HepG2 (cell line): Measurements from ENCODE around the gene MUC22. TPM values are rescaled to one million over a fixed set of nuclear protein-coding genes. Genes with fewer than 3 reads are reported as not detected.

Source experiments
- ATAC-seq: fragments of 200-7000 bp; cut with Tn5 transposase; 3 replicates; pipeline ENCODE4 v1.9.1; 2020; ENCODE audit warnings: mild to moderate bottlenecking, moderate library complexity
- BruUV-seq: library from RNA; stranded (reverse); fragments of 400-500 nt; replicated peaks from 2 replicates; lab custom pipeline; 2021; lab: Mats Ljungman, UMichigan
- CTCF ChIA-PET: fragments of 300-600 bp; formaldehyde crosslinking; extraction: SDS; loops from one replicate; lab custom pipeline; 2021; ENCODE audit warnings: low total read pairs, inconsistent platforms, low intra/inter-chr PET ratio; lab: Yijun Ruan, JAX
- POLR2A ChIA-PET: fragments of 350-600 bp; sonication (Branson Sonifier 250); formaldehyde crosslinking; loops from one replicate; lab custom pipeline; 2020; ENCODE audit warnings: antibody characterized with exemption, inconsistent platforms; lab: Yijun Ruan, JAX
- DNase-seq: peaks from one replicate; pipeline ENCODE4 v3.0.0-alpha.2; 2015; ENCODE audit warnings: low spot score
- FAIRE-seq: peaks from 3 replicates; lab custom pipeline; 2011; peaks lifted over from hg19 to GRCh38; lab: Jason Lieb, UNC
- H2AFZ ChIP-seq: one replicate; pipeline ENCODE4 v1.6.1; 2011; ENCODE audit warnings: low read length, inconsistent platforms
- H3K27ac ChIP-seq: fragments of 300-600 bp; 3 replicates; pipeline ENCODE4 v1.8.0; 2011; ENCODE audit warnings: mixed run types, mild to moderate bottlenecking, mixed read lengths, low read length, inconsistent platforms; ENCODE audit not compliant: insufficient read depth; ENCODE audit errors: extremely low read length
- H3K27me3 ChIP-seq, 2 experiments: fragments of 200-600 bp in 1 of 2; 2 replicates in 1 of 2; 3 replicates in 1 of 2; pipeline versions ENCODE4 v1.6.0 to v1.8.0; 2011; ENCODE audit warnings: low read length in 2 of 2, mild to moderate bottlenecking in 2 of 2, moderate library complexity in 2 of 2, inconsistent platforms in 1 of 2; ENCODE audit not compliant: insufficient read depth in 2 of 2, control insufficient read depth in 1 of 2
- H3K36me3 ChIP-seq, 2 experiments: fragments of 200-600 bp in 1 of 2; replicated peaks in 1 of 2; 2 replicates in 1 of 2; 3 replicates in 1 of 2; pipeline versions ENCODE4 v1.5.1 to v1.8.0; 2011; ENCODE audit warnings: low read length in 2 of 2, inconsistent platforms in 1 of 2; ENCODE audit not compliant: insufficient read depth in 2 of 2, control insufficient read depth in 1 of 2
- H3K4me1 ChIP-seq: 2 replicates; pipeline ENCODE4 v1.5.1; 2012; ENCODE audit warnings: low read length, inconsistent platforms; ENCODE audit not compliant: insufficient read depth
- H3K4me2 ChIP-seq: 2 replicates; pipeline ENCODE4 v1.6.0; 2011; ENCODE audit warnings: low read depth, low read length, inconsistent platforms
- H3K4me3 ChIP-seq, 3 experiments: fragments of 200-600 bp in 1 of 3; sonication (generic), shearing (Covaris generic) in 1 of 3; replicated peaks in 1 of 3; 2 replicates each; pipeline ENCODE4 v1.5.1; 2011 to 2016; ENCODE audit warnings: low read length in 3 of 3, inconsistent platforms in 2 of 3, low read depth in 2 of 3, mild to moderate bottlenecking in 2 of 3, control low read depth in 1 of 3, mixed read lengths in 1 of 3; ENCODE audit not compliant: insufficient read depth in 1 of 3
- H3K79me2 ChIP-seq: one replicate; pipeline ENCODE4 v1.6.1; 2011; ENCODE audit warnings: low read length, inconsistent platforms; ENCODE audit not compliant: insufficient read depth
- H3K9ac ChIP-seq: 2 replicates; pipeline ENCODE4 v1.6.0; 2011; ENCODE audit warnings: mild to moderate bottlenecking, low read depth, low read length, inconsistent platforms; ENCODE audit not compliant: insufficient read depth
- H3K9me3 ChIP-seq: 2 replicates; pipeline ENCODE4 v1.5.1; 2012; ENCODE audit warnings: mild to moderate bottlenecking, low read length
- H4K20me1 ChIP-seq: 2 replicates; pipeline ENCODE4 v1.6.0; 2011; ENCODE audit warnings: inconsistent platforms, mild to moderate bottlenecking, low read length, moderate library complexity; ENCODE audit not compliant: insufficient read depth
- DMAP1 ChIP-seq: IDR thresholded peaks from 2 replicates; pipeline ENCODE4 v1.6.1; 2016
- ELF4 ChIP-seq: sonication (generic); formaldehyde crosslinking; IDR thresholded peaks from 2 replicates; pipeline ENCODE4 v1.5.0; 2020; ENCODE audit warnings: missing genetic modification reagents, mild to moderate bottlenecking, moderate library complexity, borderline replicate concordance
- EZH2 ChIP-seq: conservative IDR thresholded peaks from 2 replicates; pipeline ENCODE4 v1.6.1; 2012; ENCODE audit warnings: mild to moderate bottlenecking, low read depth, low read length, moderate library complexity
- MAZ ChIP-seq, 2 experiments: sonication (generic) in 1 of 2; formaldehyde crosslinking in 1 of 2; IDR thresholded peaks; 2 replicates each; pipeline versions ENCODE4 v1.5.0 to v1.6.1; 2012 to 2020; ENCODE audit warnings: low read depth in 2 of 2, mild to moderate bottlenecking in 2 of 2, borderline replicate concordance in 1 of 2, improper control_type of control experiment in 1 of 2, low read length in 1 of 2, missing genetic modification reagents in 1 of 2, moderate library complexity in 1 of 2
- RARA ChIP-seq: IDR thresholded peaks from 2 replicates; pipeline ENCODE4 v1.6.1; 2016; ENCODE audit warnings: missing genetic modification reagents, missing compliant biosample characterization
- RFXANK ChIP-seq: IDR thresholded peaks from 2 replicates; pipeline ENCODE4 v1.6.1; 2016
- RFXAP ChIP-seq: sonication (generic); formaldehyde crosslinking; IDR thresholded peaks from 2 replicates; pipeline ENCODE4 v1.4.0; 2020; ENCODE audit warnings: missing genetic modification reagents, borderline replicate concordance
- ZNF101 ChIP-seq: sonication (generic); formaldehyde crosslinking; IDR thresholded peaks from 2 replicates; pipeline ENCODE4 v1.4.0; 2020; ENCODE audit warnings: mild to moderate bottlenecking, low read depth, missing genetic modification reagents, borderline replicate concordance
- WGBS: methylation state at CpG from one replicate; pipeline ENCODE4 v1.1.6; 2017; ENCODE audit warnings: low lambda C conversion rate; 5-methylcytosine and 5-hydroxymethylcytosine counted together
- in situ Hi-C: cut with HindIII; loops from 2 replicates; pipeline ENCODE4 v1.10.0; 2017; ENCODE audit warnings: low pct_unique_long_range_greater_than_20kb; ENCODE audit not compliant: extremely low pct_ligation_motif_present
- intact Hi-C: fragments of 100-400 bp; cut with micrococcal nuclease; formaldehyde crosslinking; loops from one replicate; pipeline ENCODE4 v1.10.0; 2022; ENCODE audit not compliant: unreplicated experiment
- polyA plus RNA-seq, 8 experiments: library from polyadenylated mRNA; depleted of rRNA in 3 of 8; stranded (reverse) in 7 of 8; unstranded in 1 of 8; fragments of >200 nt; fragmentation: Illumina TruSeq in 4 of 8; extraction: Trizol in 4 of 8; gene quantifications; 2 replicates each; pipeline versions ENCODE4 v1.2.1 to v1.2.3, GENCODE V29; 2011 to 2016; ENCODE audit warnings: low read depth in 4 of 8, missing spikeins in 1 of 8, mixed read lengths in 1 of 8; ENCODE audit not compliant: insufficient read depth in 1 of 8
- total RNA-seq, 5 experiments: library from RNA; depleted of rRNA; stranded (reverse); fragments of >200 nt; fragmentation: Illumina TruSeq; extraction: Trizol; gene quantifications; 2 replicates each; pipeline ENCODE4 v1.2.3, GENCODE V29; 2016; ENCODE audit warnings: low read depth in 1 of 5
- TF ChIP-seq, protein P1 (sequence below): sonication (generic); formaldehyde crosslinking; IDR thresholded peaks from 2 replicates; pipeline ENCODE4 v1.9.0; 2021; ENCODE audit warnings: missing genetic modification reagents, mild to moderate bottlenecking, borderline replicate concordance
- TF ChIP-seq, protein P2 (sequence below): sonication (generic); formaldehyde crosslinking; IDR thresholded peaks from 2 replicates; pipeline ENCODE4 v1.5.1; 2020; ENCODE audit warnings: mild to moderate bottlenecking, missing genetic modification reagents, moderate library complexity
- TF ChIP-seq, protein P3 (sequence below): sonication (generic); formaldehyde crosslinking; IDR thresholded peaks from 2 replicates; pipeline ENCODE4 v1.8.1; 2023; ENCODE audit warnings: mild to moderate bottlenecking, missing genetic modification reagents

Gene MUC22
- total and polyA plus RNA-seq, 2 of the 13 experiments (the other 11 are each of a cell fraction or from before 2014, with no cell fraction given) = not detected

DNA sequence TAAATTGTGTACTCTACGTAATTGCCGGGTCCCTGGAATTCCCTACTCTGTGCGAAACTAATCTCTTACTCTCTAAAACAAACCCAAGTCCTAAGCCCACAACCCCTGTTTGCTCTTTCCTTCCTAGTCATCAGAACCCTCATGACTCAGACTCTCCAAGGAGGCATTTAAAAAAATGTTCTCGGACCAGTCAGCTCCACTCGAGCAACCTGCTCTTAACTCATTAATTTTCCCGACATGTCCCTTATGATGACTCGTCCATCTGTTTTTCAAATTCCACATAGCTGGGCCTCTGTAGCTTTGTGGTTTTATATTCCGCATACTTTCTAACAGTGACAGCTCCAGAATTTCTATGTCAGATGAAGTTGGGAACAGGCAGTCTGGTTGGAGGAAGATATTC lies 2.6 kb upstream of the MUC22 start:
- H4K20me1 ChIP-seq = no peaks in the 10 kb centered on the region
- no peak overlapping the region for H3K4me3 ChIP-seq
- DNase-seq (no peak), FAIRE-seq (no peak), ATAC-seq (no peak)
- no peak overlapping the region for H3K9ac ChIP-seq
- H3K27ac ChIP-seq = no peak overlapping the region
- ChIA-PET CTCF (no interaction called here), POLR2A (no interaction called here)
- no peaks in the 10 kb centered on the region for H3K79me2 ChIP-seq
- H2AFZ ChIP-seq = no peak overlapping the region
- TF ChIP-seq ZNF101 (CRISPR knock-in tag) = no peak
- no peak for TF ChIP-seq DMAP1 (CRISPR knock-in tag)
- peak; percentile 68; the same call in 1 of the 2 replicates for TF ChIP-seq EZH2
- H3K27me3 ChIP-seq = peaks cover 0 to 12% of the 10 kb centered on the region in 2 experiments; a peak in 2 of 5 replicates
- BruUV-seq = no TSS peak
- no peaks in the 10 kb centered on the region for H3K9me3 ChIP-seq
- in situ Hi-C loops (no loop called here), intact Hi-C loops (no loop called here)
- H3K4me1 ChIP-seq = peaks cover 22% of the 10 kb centered on the region
- H3K4me2 ChIP-seq = no peak overlapping the region
- WGBS = 5% methylated on average over 8 of the region's 8 CpGs
- H3K36me3 ChIP-seq = no peaks in the 10 kb centered on the region

DNA sequence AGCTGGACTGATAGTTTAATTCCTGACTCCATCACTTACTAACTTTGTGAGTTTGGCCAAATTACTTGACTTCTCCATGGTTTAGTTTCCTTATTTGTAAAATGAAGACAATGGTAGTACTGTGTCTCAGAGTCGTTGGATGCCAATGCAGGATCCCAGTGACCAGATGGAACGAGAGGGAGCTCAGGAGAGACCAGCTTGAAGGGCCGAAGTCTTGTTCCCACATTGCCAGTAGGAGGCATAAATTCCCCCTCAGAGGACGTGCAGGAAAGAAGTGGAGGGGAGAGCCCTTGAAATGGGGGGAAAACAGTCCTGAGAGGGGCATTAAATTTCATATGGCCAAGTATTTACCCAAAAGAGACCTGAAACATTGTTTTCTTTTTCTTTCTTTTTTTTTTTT lies 2.1 kb upstream of the MUC22 start:
- H3K9me3 ChIP-seq = no peaks in the 10 kb centered on the region
- H3K27me3 ChIP-seq = peaks cover 0 to 12% of the 10 kb centered on the region in 2 experiments; a peak in 2 of 5 replicates
- H3K9ac ChIP-seq = no peak overlapping the region
- no peaks in the 10 kb centered on the region for H4K20me1 ChIP-seq
- in situ Hi-C loops (no loop called here), intact Hi-C loops (no loop called here)
- no peaks in the 10 kb centered on the region for H3K79me2 ChIP-seq
- H3K4me1 ChIP-seq = peaks cover 22% of the 10 kb centered on the region
- BruUV-seq = no TSS peak
- no peak overlapping the region for H3K27ac ChIP-seq
- FAIRE-seq (no peak), DNase-seq (no peak), ATAC-seq (no peak)
- H3K4me2 ChIP-seq = no peak overlapping the region
- no peaks in the 10 kb centered on the region for H3K36me3 ChIP-seq
- no peak overlapping the region for H3K4me3 ChIP-seq
- POLR2A ChIA-PET = no interaction called here
- CTCF ChIA-PET = no interaction called here
- no peak overlapping the region for H2AFZ ChIP-seq
- 36% methylated on average over 4 of the region's 4 CpGs for WGBS
- TF ChIP-seq ELF4 (no peak), RARA (CRISPR knock-in tag) (no peak), MAZ (IDR thresholded peaks at IDR 0.05; ENCODE audit: borderline replicate concordance, low read depth, low read length) (no peak), MAZ (CRISPR knock-in tag; IDR thresholded peaks at IDR 0.05; ENCODE audit: low read depth) (no peak), RFXANK (CRISPR knock-in tag) (no peak), RFXAP (no peak)
- TF ChIP-seq, protein P1, sequence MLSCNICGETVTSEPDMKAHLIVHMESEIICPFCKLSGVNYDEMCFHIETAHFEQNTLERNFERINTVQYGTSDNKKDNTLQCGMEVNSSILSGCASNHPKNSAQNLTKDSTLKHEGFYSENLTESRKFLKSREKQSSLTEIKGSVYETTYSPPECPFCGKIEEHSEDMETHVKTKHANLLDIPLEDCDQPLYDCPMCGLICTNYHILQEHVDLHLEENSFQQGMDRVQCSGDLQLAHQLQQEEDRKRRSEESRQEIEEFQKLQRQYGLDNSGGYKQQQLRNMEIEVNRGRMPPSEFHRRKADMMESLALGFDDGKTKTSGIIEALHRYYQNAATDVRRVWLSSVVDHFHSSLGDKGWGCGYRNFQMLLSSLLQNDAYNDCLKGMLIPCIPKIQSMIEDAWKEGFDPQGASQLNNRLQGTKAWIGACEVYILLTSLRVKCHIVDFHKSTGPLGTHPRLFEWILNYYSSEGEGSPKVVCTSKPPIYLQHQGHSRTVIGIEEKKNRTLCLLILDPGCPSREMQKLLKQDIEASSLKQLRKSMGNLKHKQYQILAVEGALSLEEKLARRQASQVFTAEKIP = no peak
- TF ChIP-seq, protein P2, sequence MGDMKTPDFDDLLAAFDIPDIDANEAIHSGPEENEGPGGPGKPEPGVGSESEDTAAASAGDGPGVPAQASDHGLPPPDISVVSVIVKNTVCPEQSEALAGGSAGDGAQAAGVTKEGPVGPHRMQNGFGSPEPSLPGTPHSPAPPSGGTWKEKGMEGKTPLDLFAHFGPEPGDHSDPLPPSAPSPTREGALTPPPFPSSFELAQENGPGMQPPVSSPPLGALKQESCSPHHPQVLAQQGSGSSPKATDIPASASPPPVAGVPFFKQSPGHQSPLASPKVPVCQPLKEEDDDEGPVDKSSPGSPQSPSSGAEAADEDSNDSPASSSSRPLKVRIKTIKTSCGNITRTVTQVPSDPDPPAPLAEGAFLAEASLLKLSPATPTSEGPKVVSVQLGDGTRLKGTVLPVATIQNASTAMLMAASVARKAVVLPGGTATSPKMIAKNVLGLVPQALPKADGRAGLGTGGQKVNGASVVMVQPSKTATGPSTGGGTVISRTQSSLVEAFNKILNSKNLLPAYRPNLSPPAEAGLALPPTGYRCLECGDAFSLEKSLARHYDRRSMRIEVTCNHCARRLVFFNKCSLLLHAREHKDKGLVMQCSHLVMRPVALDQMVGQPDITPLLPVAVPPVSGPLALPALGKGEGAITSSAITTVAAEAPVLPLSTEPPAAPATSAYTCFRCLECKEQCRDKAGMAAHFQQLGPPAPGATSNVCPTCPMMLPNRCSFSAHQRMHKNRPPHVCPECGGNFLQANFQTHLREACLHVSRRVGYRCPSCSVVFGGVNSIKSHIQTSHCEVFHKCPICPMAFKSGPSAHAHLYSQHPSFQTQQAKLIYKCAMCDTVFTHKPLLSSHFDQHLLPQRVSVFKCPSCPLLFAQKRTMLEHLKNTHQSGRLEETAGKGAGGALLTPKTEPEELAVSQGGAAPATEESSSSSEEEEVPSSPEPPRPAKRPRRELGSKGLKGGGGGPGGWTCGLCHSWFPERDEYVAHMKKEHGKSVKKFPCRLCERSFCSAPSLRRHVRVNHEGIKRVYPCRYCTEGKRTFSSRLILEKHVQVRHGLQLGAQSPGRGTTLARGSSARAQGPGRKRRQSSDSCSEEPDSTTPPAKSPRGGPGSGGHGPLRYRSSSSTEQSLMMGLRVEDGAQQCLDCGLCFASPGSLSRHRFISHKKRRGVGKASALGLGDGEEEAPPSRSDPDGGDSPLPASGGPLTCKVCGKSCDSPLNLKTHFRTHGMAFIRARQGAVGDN (CRISPR knock-in tag) = no peak
- TF ChIP-seq, protein P3, sequence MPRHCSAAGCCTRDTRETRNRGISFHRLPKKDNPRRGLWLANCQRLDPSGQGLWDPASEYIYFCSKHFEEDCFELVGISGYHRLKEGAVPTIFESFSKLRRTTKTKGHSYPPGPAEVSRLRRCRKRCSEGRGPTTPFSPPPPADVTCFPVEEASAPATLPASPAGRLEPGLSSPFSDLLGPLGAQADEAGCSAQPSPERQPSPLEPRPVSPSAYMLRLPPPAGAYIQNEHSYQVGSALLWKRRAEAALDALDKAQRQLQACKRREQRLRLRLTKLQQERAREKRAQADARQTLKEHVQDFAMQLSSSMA = no peak
